ENCODE measurements around the gene FLOT1. TPM values are rescaled to one million over a fixed set of nuclear protein-coding genes. Genes with fewer than 3 reads are reported as not detected.

Gene FLOT1
- total and polyA plus RNA-seq, 2 of the 13 experiments (the other 11 are each of a cell fraction or from before 2014, with no cell fraction given): 82.3 to 130 TPM

GRCh38 chr6:30730601-30731435 is 11.7 kb downstream of the FLOT1 start (continued):
- TF ChIP-seq ZSCAN12 (CRISPR knock-in tag; IDR thresholded peaks at IDR 0.05) (no peak), ZBTB8A (CRISPR knock-in tag; IDR thresholded peaks at IDR 0.05; ENCODE audit: borderline replicate concordance, low read depth) (no peak), GPBP1L1 (CRISPR knock-in tag; IDR thresholded peaks at IDR 0.05) (no peak), ZBTB1 (CRISPR knock-in tag; IDR thresholded peaks at IDR 0.05; ENCODE audit: borderline replicate concordance) (no peak), TAF15 (IDR thresholded peaks at IDR 0.05; ENCODE audit: low read depth, low read length, poor library complexity, severe bottlenecking) (no peak)

DNA sequence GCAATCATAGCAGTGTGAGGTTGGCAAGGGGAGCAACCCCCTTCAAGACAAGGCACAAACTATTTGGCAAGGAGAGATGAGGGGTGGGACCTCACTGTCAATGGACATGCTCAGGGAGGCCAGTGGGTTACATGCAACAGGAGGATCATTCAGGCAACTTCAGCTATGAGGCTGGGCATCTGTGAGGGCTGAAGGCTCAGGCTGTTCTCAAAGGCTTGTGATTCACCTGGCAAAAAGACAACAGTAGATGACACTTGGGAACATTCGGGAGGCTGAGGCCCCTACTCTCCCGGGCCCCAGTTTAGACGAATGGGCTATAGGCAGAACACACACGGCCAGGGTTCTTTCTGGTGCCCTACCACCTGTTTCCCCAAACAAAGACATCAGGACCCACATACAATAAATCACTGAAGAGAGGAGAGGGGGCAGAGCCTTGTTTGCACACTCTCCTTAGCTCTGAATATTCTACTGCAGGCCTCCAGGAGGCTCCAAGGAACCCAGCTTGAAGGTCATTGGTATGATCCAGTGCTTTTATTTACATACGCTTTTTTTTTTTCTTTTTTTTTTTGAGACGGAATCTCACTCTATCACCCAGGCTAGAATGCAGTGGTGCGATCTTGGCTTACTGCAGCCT is 14.4 kb downstream of the FLOT1 start:
- intact Hi-C loops (cut with micrococcal nuclease; ENCODE audit: unreplicated experiment): no loop called here
- 85% methylated on average over 7 of the region's 7 CpGs for WGBS (ENCODE audit: low lambda C conversion rate)
- no peak for TF ChIP-seq ZNF841 (CRISPR knock-in tag; IDR thresholded peaks at IDR 0.05; ENCODE audit: borderline replicate concordance)
- no peak for TF ChIP-seq ZNF746 (CRISPR knock-in tag; IDR thresholded peaks at IDR 0.05)
- no peak for TF ChIP-seq GATA4 (IDR thresholded peaks at IDR 0.05; ENCODE audit: borderline replicate concordance, low read depth)
- no peak for TF ChIP-seq SUZ12 (IDR thresholded peaks at IDR 0.05; ENCODE audit: low read depth, low read length)
- TF ChIP-seq ADNP (CRISPR knock-in tag; IDR thresholded peaks at IDR 0.05): no peak
- TF ChIP-seq ZNF367 (CRISPR knock-in tag; IDR thresholded peaks at IDR 0.05; ENCODE audit: borderline replicate concordance): no peak
- TF ChIP-seq ZNF138 (CRISPR knock-in tag; IDR thresholded peaks at IDR 0.05; ENCODE audit: low read depth): no peak
- TF ChIP-seq TSC22D2 (CRISPR knock-in tag; IDR thresholded peaks at IDR 0.05; ENCODE audit: borderline replicate concordance): no peak
- TF ChIP-seq ZNF263 (CRISPR knock-in tag; IDR thresholded peaks at IDR 0.05): no peak
- no peak for TF ChIP-seq FOXP1 (IDR thresholded peaks at IDR 0.05)
- no peak for TF ChIP-seq FOXP1 (CRISPR knock-in tag; IDR thresholded peaks at IDR 0.05)
- TF ChIP-seq RNF2 (conservative IDR thresholded peaks at IDR 0.05; ENCODE audit: low read depth): no peak
- TF ChIP-seq ZNF33A (CRISPR knock-in tag; IDR thresholded peaks at IDR 0.05; ENCODE audit: borderline replicate concordance): no peak
- no peak for TF ChIP-seq SIX1 (CRISPR knock-in tag; IDR thresholded peaks at IDR 0.05; ENCODE audit: borderline replicate concordance)
- no peak for TF ChIP-seq MXD1 (CRISPR knock-in tag; IDR thresholded peaks at IDR 0.05)
- no peak for TF ChIP-seq ZNF432 (CRISPR knock-in tag; IDR thresholded peaks at IDR 0.05; ENCODE audit: borderline replicate concordance)
- TF ChIP-seq ZBTB1 (CRISPR knock-in tag; IDR thresholded peaks at IDR 0.05; ENCODE audit: borderline replicate concordance): no peak
- no peak for TF ChIP-seq ETV5 (CRISPR knock-in tag; IDR thresholded peaks at IDR 0.05; ENCODE audit: borderline replicate concordance)

More for the DNA sequence above, 14.4 kb downstream of the FLOT1 start:
- H3K27me3 ChIP-seq (ENCODE audit: control insufficient read depth in 1 of 2, insufficient read depth in 2 of 2, low read length in 2 of 2): no peaks in the 10 kb centered on the region
- peaks cover 50% of the 10 kb centered on the region for H3K4me1 ChIP-seq (ENCODE audit: insufficient read depth, low read length)
- in situ Hi-C loops (cut with HindIII; ENCODE audit: extremely low pct_ligation_motif_present, low pct_unique_long_range_greater_than_20kb): loop anchor here (10.0 kb wide), 1 partner anchor 243 kb away; the partner anchor contains the start of gene HLA-E
- DNase-seq (ENCODE audit: low spot score) (no peak), ATAC-seq (no peak; the same call in 2 of the 3 replicates), FAIRE-seq (no peak)
- no TSS peak for BruUV-seq (replicated peaks)
- no peak overlapping the region for H3K27ac ChIP-seq (ENCODE audit: extremely low read length, insufficient read depth, low read length)
- H3K36me3 ChIP-seq (replicated peaks in 1 of 2; ENCODE audit: control insufficient read depth in 1 of 2, insufficient read depth in 2 of 2, low read length in 2 of 2): peaks cover 25 to 62% of the 10 kb centered on the region in 2 experiments
- no peaks in the 10 kb centered on the region for H3K9me3 ChIP-seq (ENCODE audit: low read length)
- H3K79me2 ChIP-seq (ENCODE audit: insufficient read depth, low read length): peaks cover 10% of the 10 kb centered on the region
- H3K9ac ChIP-seq (ENCODE audit: insufficient read depth, low read depth, low read length): no peak overlapping the region
- ChIA-PET CTCF (ENCODE audit: low intra/inter-chr PET ratio, low total read pairs) (no interaction called here), POLR2A (interaction anchor here (0.6 to 3.5 kb wide), 11 partner anchors 11 to 154 kb away, joined by 3 to 31 read pairs (median 3); partner anchors contain the start of genes FLOT1, IER3, MDC1 and NRM)
- H3K4me2 ChIP-seq (ENCODE audit: low read depth, low read length): no peak overlapping the region
- H3K4me3 ChIP-seq (replicated peaks in 1 of 3; ENCODE audit: insufficient read depth in 1 of 3, low read depth in 2 of 3, low read length in 3 of 3): no peak overlapping the region
- peaks cover 28% of the 10 kb centered on the region for H4K20me1 ChIP-seq (ENCODE audit: insufficient read depth, low read length)
- no peak overlapping the region for H2AFZ ChIP-seq (ENCODE audit: low read length)
